Measurements from ENCODE around the gene ARPC2. TPM values are rescaled to one million over a fixed set of nuclear protein-coding genes. Genes with fewer than 3 reads are reported as not detected.

Gene ARPC2
- total and polyA plus RNA-seq, 8 donors: 92.1 to 456 (median 256) TPM

DNA sequence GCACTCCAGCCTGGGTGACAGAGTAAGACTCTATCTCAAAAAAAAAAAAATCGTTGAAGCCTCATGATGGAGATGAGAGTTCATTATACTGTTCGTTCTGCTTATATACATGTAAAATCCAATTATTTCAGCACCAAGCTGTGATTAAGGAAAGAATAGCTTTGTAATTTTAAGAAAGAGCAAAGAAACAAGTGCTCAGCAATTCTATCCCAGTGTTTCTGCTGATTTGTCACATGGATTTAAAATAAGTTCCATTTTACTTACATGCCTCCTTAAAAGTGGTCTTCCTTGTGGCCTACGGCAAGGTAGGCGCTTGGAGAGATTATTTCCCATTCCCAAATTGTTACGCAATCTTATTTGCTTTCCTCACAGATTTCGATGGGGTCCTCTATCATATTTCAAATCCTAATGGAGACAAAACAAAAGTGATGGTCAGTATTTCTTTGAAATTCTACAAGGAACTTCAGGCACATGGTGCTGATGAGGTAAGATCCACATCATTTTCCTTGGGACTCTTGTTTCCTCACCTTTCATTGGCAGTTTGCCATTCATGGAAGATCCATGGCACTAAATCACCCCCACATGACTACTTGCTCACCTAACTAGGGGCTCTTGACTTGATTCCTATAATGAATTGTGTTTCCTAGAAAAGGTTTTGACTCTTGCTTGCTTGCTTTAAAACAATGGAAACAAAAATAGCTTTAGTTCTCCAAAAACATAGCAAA is 11.5 kb downstream of the ARPC2 start:
- Histone ChIP-seq H3K27me3 (no peaks in the 10 kb centered on the region), H3K9me3 (no peaks in the 10 kb centered on the region), H3K4me1 (peaks cover 28 to 96% (median 71%) of the 10 kb centered on the region in 4 donors), H3K27ac (peak overlapping the region; percentile 34 to 82 (median 70)), H3K4me3 (no peak overlapping the region), H3K36me3 (peaks cover 30 to 96% (median 87%) of the 10 kb centered on the region in 4 donors)
- TF ChIP-seq POLR2AphosphoS5 (IDR thresholded peaks at IDR 0.05): no peak
- no peak for TF ChIP-seq POLR2A (IDR thresholded peaks at IDR 0.05)
- no peak for TF ChIP-seq EP300 (IDR thresholded peaks at IDR 0.05)
- TF ChIP-seq, protein P1, sequence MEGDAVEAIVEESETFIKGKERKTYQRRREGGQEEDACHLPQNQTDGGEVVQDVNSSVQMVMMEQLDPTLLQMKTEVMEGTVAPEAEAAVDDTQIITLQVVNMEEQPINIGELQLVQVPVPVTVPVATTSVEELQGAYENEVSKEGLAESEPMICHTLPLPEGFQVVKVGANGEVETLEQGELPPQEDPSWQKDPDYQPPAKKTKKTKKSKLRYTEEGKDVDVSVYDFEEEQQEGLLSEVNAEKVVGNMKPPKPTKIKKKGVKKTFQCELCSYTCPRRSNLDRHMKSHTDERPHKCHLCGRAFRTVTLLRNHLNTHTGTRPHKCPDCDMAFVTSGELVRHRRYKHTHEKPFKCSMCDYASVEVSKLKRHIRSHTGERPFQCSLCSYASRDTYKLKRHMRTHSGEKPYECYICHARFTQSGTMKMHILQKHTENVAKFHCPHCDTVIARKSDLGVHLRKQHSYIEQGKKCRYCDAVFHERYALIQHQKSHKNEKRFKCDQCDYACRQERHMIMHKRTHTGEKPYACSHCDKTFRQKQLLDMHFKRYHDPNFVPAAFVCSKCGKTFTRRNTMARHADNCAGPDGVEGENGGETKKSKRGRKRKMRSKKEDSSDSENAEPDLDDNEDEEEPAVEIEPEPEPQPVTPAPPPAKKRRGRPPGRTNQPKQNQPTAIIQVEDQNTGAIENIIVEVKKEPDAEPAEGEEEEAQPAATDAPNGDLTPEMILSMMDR (IDR thresholded peaks at IDR 0.05): no peak
- intact Hi-C loops (cut with DNase I; ENCODE audit: low total_unique reads): no loop called here
- WGBS, 5 donors: 70 to 78% (median 74%) methylated on average over 6 of the region's 6 CpGs
- no peak for DNase-seq

DNA sequence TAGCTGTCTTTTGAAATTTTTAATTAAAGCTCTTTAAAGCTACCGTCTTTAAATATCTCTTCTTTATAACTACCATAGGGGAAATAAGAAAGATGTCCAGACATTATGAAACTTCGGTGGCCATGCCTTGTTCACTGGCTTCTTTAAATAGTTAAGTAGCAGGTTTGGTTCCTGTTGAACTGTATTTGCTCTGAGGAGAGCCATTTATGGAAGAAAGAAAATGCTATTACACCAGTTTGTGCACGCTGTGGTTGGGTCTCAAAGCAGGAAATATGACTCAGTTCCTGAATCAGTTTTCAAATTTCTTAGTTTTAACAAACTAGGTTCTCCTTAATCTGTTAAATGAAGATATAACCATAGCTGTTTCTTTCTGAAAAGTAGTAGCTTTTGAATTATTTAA is 12.2 kb downstream of the ARPC2 start:
- no peak overlapping the region for H3K4me3 ChIP-seq
- H3K27ac ChIP-seq: peak overlapping the region in 4 of 5 donors; percentile 60 to 82 (median 70)
- peaks cover 34 to 99% (median 93%) of the 10 kb centered on the region in 4 donors for H3K36me3 ChIP-seq
- H3K4me1 ChIP-seq: peaks cover 30 to 98% (median 72%) of the 10 kb centered on the region in 4 donors
- TF ChIP-seq, protein P1 (IDR thresholded peaks at IDR 0.05): no peak
- TF ChIP-seq POLR2AphosphoS5 (IDR thresholded peaks at IDR 0.05) (peak in 2 of 3 donors; percentile 24 to 25), POLR2A (IDR thresholded peaks at IDR 0.05) (no peak)
- WGBS, 5 donors: 10 to 21% (median 14%) methylated on average over 3 of the region's 3 CpGs
- DNase-seq: peak in 1 of 2 donors; percentile 67
- H3K27me3 ChIP-seq: no peaks in the 10 kb centered on the region
- no peaks in the 10 kb centered on the region for H3K9me3 ChIP-seq
- intact Hi-C loops (cut with DNase I; ENCODE audit: low total_unique reads): no loop called here

DNA sequence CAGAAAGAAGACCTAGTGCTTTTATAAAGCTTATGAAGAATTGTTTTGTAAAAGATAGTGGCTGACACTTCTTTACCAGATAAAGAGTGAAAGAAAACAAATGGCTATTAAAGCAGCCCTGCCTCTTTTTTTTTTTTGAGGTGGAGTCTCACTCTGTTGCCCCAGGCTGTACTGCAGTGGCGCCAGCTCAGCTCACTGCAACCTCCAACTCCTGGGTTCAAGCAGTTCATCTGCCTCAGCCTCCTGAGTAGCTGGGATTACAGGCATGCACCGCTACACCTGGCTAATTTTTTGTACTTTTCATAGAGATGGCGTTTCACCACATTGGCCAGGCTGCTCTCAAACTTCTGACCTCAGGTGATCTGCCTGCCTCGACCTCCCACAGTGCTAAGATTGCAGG is 12.9 kb downstream of the ARPC2 start:
- no peak for TF ChIP-seq POLR2AphosphoS5 (IDR thresholded peaks at IDR 0.05)
- no peak for TF ChIP-seq POLR2A (IDR thresholded peaks at IDR 0.05)
- no peak for TF ChIP-seq EP300 (IDR thresholded peaks at IDR 0.05)
- Histone ChIP-seq H3K4me1 (peaks cover 29 to 98% (median 71%) of the 10 kb centered on the region in 4 donors), H3K4me3 (peak overlapping the region in 1 of 4 donors; percentile 3), H3K9me3 (no peaks in the 10 kb centered on the region), H3K27me3 (no peaks in the 10 kb centered on the region), H3K36me3 (peaks cover 35 to 99% (median 93%) of the 10 kb centered on the region in 4 donors), H3K27ac (peak overlapping the region; percentile 60 to 82 (median 70))
- DNase-seq: no peak
- WGBS, 5 donors: 40 to 71% (median 62%) methylated on average over 4 of the region's 4 CpGs
- intact Hi-C loops (cut with DNase I; ENCODE audit: low total_unique reads): no loop called here

DNA sequence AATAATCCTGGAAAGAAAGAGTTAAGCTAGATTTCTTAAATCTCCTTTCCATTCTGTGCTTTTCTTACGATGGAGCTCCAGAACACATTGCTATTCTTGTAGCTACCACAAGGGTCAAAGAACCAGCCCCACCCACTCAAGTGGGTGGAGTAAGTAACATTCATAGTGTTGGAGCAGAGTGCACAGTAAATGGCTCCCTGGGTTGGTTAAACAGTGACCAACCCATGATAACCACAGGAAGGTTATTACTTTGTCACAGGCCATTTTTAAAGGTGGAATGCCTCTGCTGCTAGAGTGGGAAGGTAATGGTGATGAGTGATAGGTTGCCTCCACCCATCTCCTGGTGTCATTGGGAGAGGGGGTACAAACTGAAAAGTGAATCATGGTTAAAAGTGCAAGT is 13.9 kb downstream of the ARPC2 start:
- Histone ChIP-seq H3K36me3 (peaks cover 43 to 99% (median 93%) of the 10 kb centered on the region in 4 donors), H3K27ac (peak overlapping the region; percentile 60 to 82 (median 71)), H3K27me3 (no peaks in the 10 kb centered on the region), H3K9me3 (no peaks in the 10 kb centered on the region), H3K4me1 (peaks cover 29 to 98% (median 74%) of the 10 kb centered on the region in 4 donors), H3K4me3 (no peak overlapping the region)
- DNase-seq: peak; percentile 56 to 87
- no peak for TF ChIP-seq POLR2A (IDR thresholded peaks at IDR 0.05)
- TF ChIP-seq, protein P1 (IDR thresholded peaks at IDR 0.05): peak in 2 of 7 experiments; percentile 21 to 38
- TF ChIP-seq POLR2AphosphoS5 (IDR thresholded peaks at IDR 0.05): peak in 1 of 3 donors; percentile 53
- no peak for TF ChIP-seq EP300 (IDR thresholded peaks at IDR 0.05)
- intact Hi-C loops (cut with DNase I; ENCODE audit: low total_unique reads): no loop called here
- 0 to 2% (median 0%) methylated on average over 1 of the region's 1 CpG for WGBS, 5 donors

Data from stomach (tissue), 9 donors.